KG1 (cell line): ENCODE measurements around the gene ZNF541.
"Not testable (repeated sequence)": the region's sequence is repeated elsewhere in the genome, so short reads cannot be mapped to it uniquely, and the experiment has no call there.

ENCODE experiments used
- DNase-seq: peaks from one replicate; lab custom pipeline; 2025; lab: John Stamatoyannopoulos, UW

Gene ZNF541

GRCh38 chr19:47599671-47600245 lies 26.8 kb upstream of the ZNF541 start:
- not testable (repeated sequence) for DNase-seq

GRCh38 chr19:47598407-47599349 lies 25.7 kb upstream of the ZNF541 start:
- DNase-seq: no peak

- DNase-seq: no peak
Measured at GRCh38 chr19:47595944-47596343, 23.0 kb upstream of the ZNF541 start.

- no peak for DNase-seq
Measured at GRCh38 chr19:47593860-47594259, 20.9 kb upstream of the ZNF541 start.

- no peak for DNase-seq
Measured at GRCh38 chr19:47589824-47590223, 16.9 kb upstream of the ZNF541 start.

GRCh38 chr19:47587295-47587694 lies 14.3 kb upstream of the ZNF541 start:
- DNase-seq: no peak

- not testable (repeated sequence) for DNase-seq
Measured at GRCh38 chr19:47583161-47583560, 10.2 kb upstream of the ZNF541 start.

- no peak for DNase-seq
Measured at GRCh38 chr19:47582320-47582909, 9.5 kb upstream of the ZNF541 start.

- no peak for DNase-seq
Measured at GRCh38 chr19:47581605-47582319, 8.8 kb upstream of the ZNF541 start.

- no peak for DNase-seq
Measured at GRCh38 chr19:47580397-47580796, 7.4 kb upstream of the ZNF541 start.

- DNase-seq: no peak
Measured at GRCh38 chr19:47572635-47573034, 313 bp downstream of the ZNF541 start.

GRCh38 chr19:47569331-47569730 lies 3.6 kb downstream of the ZNF541 start:
- DNase-seq: no peak

- no peak for DNase-seq
Measured at GRCh38 chr19:47564081-47564480, 8.9 kb downstream of the ZNF541 start.

GRCh38 chr19:47561440-47562057 lies 11.4 kb downstream of the ZNF541 start:
- DNase-seq: no peak

GRCh38 chr19:47560999-47561398 lies 11.9 kb downstream of the ZNF541 start:
- DNase-seq: no peak

- DNase-seq: no peak
Measured at GRCh38 chr19:47550129-47550528, 22.8 kb downstream of the ZNF541 start.

- DNase-seq: no peak
Measured at GRCh38 chr19:47549261-47549862, 23.6 kb downstream of the ZNF541 start.

- DNase-seq: no peak
Measured at GRCh38 chr19:47547199-47547598, 25.7 kb downstream of the ZNF541 start.

- no peak for DNase-seq
Measured at GRCh38 chr19:47545061-47545948, 27.6 kb downstream of the ZNF541 start.

GRCh38 chr19:47544476-47544875 lies 28.5 kb downstream of the ZNF541 start:
- DNase-seq: no peak
